Measurements from ENCODE around the gene ZNF804B.

The ZNF804B gene

GRCh38 chr7:88759230-88760135, at the start of gene ZNF804B:
TSS of gene ZNF804B (plus strand) at chr7:88759700. CDS start at chr7:88759977, 277 bp downstream.
- in situ Hi-C loops (cut with HindIII; ENCODE audit: low pct_ligation_motif_present, low pct_unique_long_range_greater_than_20kb, low sequenced_read_pairs), result no loop called here
- DNase-seq, result no peak

- in situ Hi-C loops (cut with HindIII; ENCODE audit: low pct_ligation_motif_present, low pct_unique_long_range_greater_than_20kb, low sequenced_read_pairs), result no loop called here
- no peak for DNase-seq
These were observed 23.6 kb upstream of the ZNF804B start for GRCh38 chr7:88735920-88736319.

- DNase-seq, result no peak
- in situ Hi-C loops (cut with HindIII; ENCODE audit: low pct_ligation_motif_present, low pct_unique_long_range_greater_than_20kb, low sequenced_read_pairs), result no loop called here
These were observed 21.9 kb upstream of the ZNF804B start for GRCh38 chr7:88737632-88738031.

- in situ Hi-C loops (cut with HindIII; ENCODE audit: low pct_ligation_motif_present, low pct_unique_long_range_greater_than_20kb, low sequenced_read_pairs), result no loop called here
- DNase-seq, result no peak
These were observed 13.4 kb upstream of the ZNF804B start for GRCh38 chr7:88746126-88746525.

GRCh38 chr7:88756802-88757201, 2.7 kb upstream of the ZNF804B start:
- in situ Hi-C loops (cut with HindIII; ENCODE audit: low pct_ligation_motif_present, low pct_unique_long_range_greater_than_20kb, low sequenced_read_pairs), result no loop called here
- DNase-seq, result no peak

GRCh38 chr7:88757371-88757770, 2.1 kb upstream of the ZNF804B start:
- in situ Hi-C loops (cut with HindIII; ENCODE audit: low pct_ligation_motif_present, low pct_unique_long_range_greater_than_20kb, low sequenced_read_pairs), result no loop called here
- no peak for DNase-seq

- in situ Hi-C loops (cut with HindIII; ENCODE audit: low pct_ligation_motif_present, low pct_unique_long_range_greater_than_20kb, low sequenced_read_pairs), result no loop called here
- DNase-seq, result no peak
These were observed 895 bp upstream of the ZNF804B start for GRCh38 chr7:88758381-88759229.

- in situ Hi-C loops (cut with HindIII; ENCODE audit: low pct_ligation_motif_present, low pct_unique_long_range_greater_than_20kb, low sequenced_read_pairs), result no loop called here
- no peak for DNase-seq
These were observed 626 bp downstream of the ZNF804B start for GRCh38 chr7:88760136-88760515.

GRCh38 chr7:88761779-88762178, 2.3 kb downstream of the ZNF804B start:
- in situ Hi-C loops (cut with HindIII; ENCODE audit: low pct_ligation_motif_present, low pct_unique_long_range_greater_than_20kb, low sequenced_read_pairs), result no loop called here

GRCh38 chr7:88771417-88771816, 11.9 kb downstream of the ZNF804B start:
- no peak for DNase-seq
- in situ Hi-C loops (cut with HindIII; ENCODE audit: low pct_ligation_motif_present, low pct_unique_long_range_greater_than_20kb, low sequenced_read_pairs), result no loop called here

More at GRCh38 chr7:88761779-88762178, 2.3 kb downstream of the ZNF804B start:
- no peak for DNase-seq

GRCh38 chr7:88772776-88773175, 13.3 kb downstream of the ZNF804B start:
- no peak for DNase-seq
- in situ Hi-C loops (cut with HindIII; ENCODE audit: low pct_ligation_motif_present, low pct_unique_long_range_greater_than_20kb, low sequenced_read_pairs), result no loop called here

GRCh38 chr7:88775838-88776237, 16.3 kb downstream of the ZNF804B start:
- no peak for DNase-seq
- in situ Hi-C loops (cut with HindIII; ENCODE audit: low pct_ligation_motif_present, low pct_unique_long_range_greater_than_20kb, low sequenced_read_pairs), result no loop called here

GRCh38 chr7:88787777-88788176, 28.3 kb downstream of the ZNF804B start:
- in situ Hi-C loops (cut with HindIII; ENCODE audit: low pct_ligation_motif_present, low pct_unique_long_range_greater_than_20kb, low sequenced_read_pairs), result no loop called here
- DNase-seq, result no peak

GRCh38 chr7:88789480-88790064, 30.1 kb downstream of the ZNF804B start:
- in situ Hi-C loops (cut with HindIII; ENCODE audit: low pct_ligation_motif_present, low pct_unique_long_range_greater_than_20kb, low sequenced_read_pairs), result no loop called here
- DNase-seq, result peak; percentile 69

- DNase-seq, result no peak
- in situ Hi-C loops (cut with HindIII; ENCODE audit: low pct_ligation_motif_present, low pct_unique_long_range_greater_than_20kb, low sequenced_read_pairs), result no loop called here
These were observed 32.4 kb downstream of the ZNF804B start for GRCh38 chr7:88791891-88792290.

GRCh38 chr7:88792361-88792760, 32.9 kb downstream of the ZNF804B start:
- no peak for DNase-seq
- in situ Hi-C loops (cut with HindIII; ENCODE audit: low pct_ligation_motif_present, low pct_unique_long_range_greater_than_20kb, low sequenced_read_pairs), result no loop called here

- no peak for DNase-seq
- in situ Hi-C loops (cut with HindIII; ENCODE audit: low pct_ligation_motif_present, low pct_unique_long_range_greater_than_20kb, low sequenced_read_pairs), result no loop called here
These were observed 36.1 kb downstream of the ZNF804B start, which contains the start of gene TEX47 for GRCh38 chr7:88795553-88795952. TSS of gene TEX47 (minus strand) at chr7:88795737. CDS start at chr7:88794942, 795 bp downstream.

GRCh38 chr7:88801046-88801445, 41.5 kb downstream of the ZNF804B start:
- DNase-seq, result no peak
- in situ Hi-C loops (cut with HindIII; ENCODE audit: low pct_ligation_motif_present, low pct_unique_long_range_greater_than_20kb, low sequenced_read_pairs), result no loop called here
